GM18873 (cell line): ENCODE results near the gene CDSN.

Source experiments
- ATAC-seq: cut with Tn5 transposase; IDR thresholded peaks from one replicate; pipeline ENCODE4 v1.9.1; 2021; ENCODE audit warnings: mild to moderate bottlenecking, moderate library complexity, moderate number of reproducible peaks; ENCODE audit not compliant: unreplicated experiment, low FRiP score

CDSN gene

GRCh38 chr6:31145386-31145785 is 25.1 kb upstream of the CDSN start:
- no peak for ATAC-seq

GRCh38 chr6:31144970-31145340 is 24.7 kb upstream of the CDSN start:
- no peak for ATAC-seq

GRCh38 chr6:31144296-31144969 is 24.2 kb upstream of the CDSN start:
- ATAC-seq = no peak

- ATAC-seq = no peak
Measured at GRCh38 chr6:31143148-31143547, 22.9 kb upstream of the CDSN start.

- ATAC-seq = no peak
Measured at GRCh38 chr6:31142361-31142761, 22.1 kb upstream of the CDSN start.

GRCh38 chr6:31140643-31141042 is 20.4 kb upstream of the CDSN start:
- no peak for ATAC-seq

- no peak for ATAC-seq
Measured at GRCh38 chr6:31139599-31139998, 19.4 kb upstream of the CDSN start.

GRCh38 chr6:31138982-31139381 is 18.7 kb upstream of the CDSN start, which contains the start of gene PSORS1C2:
Gene PSORS1C2 (minus strand): TSS chr6:31139066. CDS start chr6:31139026, 40 bp downstream.
- no peak for ATAC-seq

- no peak for ATAC-seq
Measured at GRCh38 chr6:31135710-31136109, 15.5 kb upstream of the CDSN start.

GRCh38 chr6:31132806-31133205 is 12.6 kb upstream of the CDSN start:
- no peak for ATAC-seq

- no peak for ATAC-seq
Measured at GRCh38 chr6:31131595-31131994, 11.3 kb upstream of the CDSN start.

GRCh38 chr6:31130751-31131150 is 10.5 kb upstream of the CDSN start:
- no peak for ATAC-seq

- no peak for ATAC-seq
Measured at GRCh38 chr6:31129130-31129529, 8.9 kb upstream of the CDSN start.

- ATAC-seq = no peak
Measured at GRCh38 chr6:31128093-31128676, 7.9 kb upstream of the CDSN start.

GRCh38 chr6:31126396-31127175 is 6.3 kb upstream of the CDSN start:
- no peak for ATAC-seq

- ATAC-seq = no peak
Measured at GRCh38 chr6:31125586-31126363, 5.5 kb upstream of the CDSN start.

- ATAC-seq = no peak
Measured at GRCh38 chr6:31125162-31125561, 4.9 kb upstream of the CDSN start.

GRCh38 chr6:31122791-31123706 is 2.8 kb upstream of the CDSN start:
- no peak for ATAC-seq

- no peak for ATAC-seq
Measured at GRCh38 chr6:31121131-31121790, 1.0 kb upstream of the CDSN start.
